Measurements from ENCODE around the gene CPA5. TPM values are rescaled to one million over a fixed set of nuclear protein-coding genes. Genes with fewer than 3 reads are reported as not detected.

CPA5 gene
- total and polyA plus RNA-seq, 3 donors from 2014 or later: 11.5 to 59.4 (median 46.7) TPM

DNA sequence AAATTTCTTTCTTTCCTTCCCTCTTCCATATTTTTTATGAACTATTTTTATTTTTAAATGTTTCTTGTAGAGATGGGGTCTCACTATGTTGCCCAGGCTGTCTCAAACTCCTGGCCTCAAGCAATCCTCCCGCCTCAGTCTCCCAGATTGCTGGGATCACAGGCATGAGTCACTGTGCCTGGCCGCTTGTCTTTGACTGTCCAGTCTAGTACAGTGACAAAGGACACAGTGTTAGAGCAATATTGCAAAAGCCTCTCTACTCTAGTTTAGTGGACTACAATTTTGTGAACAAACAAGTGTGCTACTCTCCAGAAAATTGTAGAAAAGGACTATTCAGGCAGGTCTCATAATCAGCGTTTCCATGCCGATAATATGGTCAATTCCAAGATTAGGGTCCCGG, 40.6 kb upstream of the CPA5 start:
- TF ChIP-seq, protein P1, sequence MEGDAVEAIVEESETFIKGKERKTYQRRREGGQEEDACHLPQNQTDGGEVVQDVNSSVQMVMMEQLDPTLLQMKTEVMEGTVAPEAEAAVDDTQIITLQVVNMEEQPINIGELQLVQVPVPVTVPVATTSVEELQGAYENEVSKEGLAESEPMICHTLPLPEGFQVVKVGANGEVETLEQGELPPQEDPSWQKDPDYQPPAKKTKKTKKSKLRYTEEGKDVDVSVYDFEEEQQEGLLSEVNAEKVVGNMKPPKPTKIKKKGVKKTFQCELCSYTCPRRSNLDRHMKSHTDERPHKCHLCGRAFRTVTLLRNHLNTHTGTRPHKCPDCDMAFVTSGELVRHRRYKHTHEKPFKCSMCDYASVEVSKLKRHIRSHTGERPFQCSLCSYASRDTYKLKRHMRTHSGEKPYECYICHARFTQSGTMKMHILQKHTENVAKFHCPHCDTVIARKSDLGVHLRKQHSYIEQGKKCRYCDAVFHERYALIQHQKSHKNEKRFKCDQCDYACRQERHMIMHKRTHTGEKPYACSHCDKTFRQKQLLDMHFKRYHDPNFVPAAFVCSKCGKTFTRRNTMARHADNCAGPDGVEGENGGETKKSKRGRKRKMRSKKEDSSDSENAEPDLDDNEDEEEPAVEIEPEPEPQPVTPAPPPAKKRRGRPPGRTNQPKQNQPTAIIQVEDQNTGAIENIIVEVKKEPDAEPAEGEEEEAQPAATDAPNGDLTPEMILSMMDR (IDR thresholded peaks at IDR 0.05): no peak
- TF ChIP-seq POLR2A (IDR thresholded peaks at IDR 0.05): no peak
- DNase-seq: no peak
- H3K27ac ChIP-seq: no peak overlapping the region
- no peak overlapping the region for H3K4me3 ChIP-seq
- no peaks in the 10 kb centered on the region for H3K36me3 ChIP-seq (ENCODE audit: low read depth, missing control alignments)
- intact Hi-C loops (cut with DNase I; ENCODE audit: low total_unique reads): no loop called here
- 92 to 98% methylated on average over 5 of the region's 5 CpGs for WGBS, 2 donors
- no peaks in the 10 kb centered on the region for H3K27me3 ChIP-seq
- no peaks in the 10 kb centered on the region for H3K9me3 ChIP-seq
- no peaks in the 10 kb centered on the region for H3K4me1 ChIP-seq

DNA sequence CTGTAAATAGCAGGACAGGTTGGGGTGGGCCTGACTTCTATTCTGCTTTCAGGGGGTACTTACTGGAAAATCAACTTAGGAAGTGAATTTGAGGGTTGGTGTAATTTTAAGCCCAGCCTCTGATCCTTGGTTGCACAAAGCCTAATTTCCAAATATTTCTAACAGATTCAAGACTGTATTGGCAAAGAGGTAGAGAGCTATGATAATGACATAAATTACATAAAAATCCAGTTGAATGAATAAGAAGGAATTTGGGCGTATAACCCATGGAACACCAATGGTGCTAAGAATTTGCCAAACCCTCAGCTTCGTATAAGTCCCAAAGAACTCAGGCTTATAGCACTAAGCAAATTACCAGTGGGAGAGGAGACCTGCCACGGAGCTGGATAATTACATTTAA, 39.7 kb upstream of the CPA5 start:
- 88 to 90% methylated on average over 3 of the region's 3 CpGs for WGBS, 2 donors
- intact Hi-C loops (cut with DNase I; ENCODE audit: low total_unique reads): no loop called here

DNA sequence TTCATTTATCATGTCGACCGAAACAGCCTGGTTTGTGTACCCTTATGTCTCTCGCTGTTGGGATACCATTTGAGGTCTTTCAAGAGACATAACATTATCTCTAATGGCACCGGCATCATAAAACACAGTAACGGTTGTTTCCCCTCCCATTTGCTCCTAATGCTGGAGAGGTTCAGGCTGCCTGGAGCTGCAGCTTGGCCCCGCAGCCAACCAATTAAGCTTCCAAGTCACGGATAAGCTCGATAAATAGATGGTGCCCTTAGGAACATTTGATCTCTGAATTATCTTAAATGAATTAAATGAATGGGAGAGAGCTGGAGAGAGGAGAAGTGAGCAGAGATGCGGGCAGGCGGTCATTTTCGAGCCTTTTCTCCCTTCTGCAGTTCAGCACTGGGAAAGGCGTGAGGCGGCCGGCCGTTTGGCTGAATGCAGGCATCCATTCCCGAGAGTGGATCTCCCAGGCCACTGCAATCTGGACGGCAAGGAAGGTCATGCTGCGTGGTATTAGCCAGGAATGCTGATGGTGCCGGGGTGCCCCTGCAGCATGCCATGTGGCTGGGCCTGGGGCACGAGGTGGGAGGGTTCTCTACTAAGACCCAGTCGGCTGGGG, 39.1 kb upstream of the CPA5 start:
- no peak for DNase-seq
- Histone ChIP-seq H3K36me3 (ENCODE audit: low read depth, missing control alignments) (no peaks in the 10 kb centered on the region), H3K4me3 (no peak overlapping the region), H3K9me3 (no peaks in the 10 kb centered on the region), H3K4me1 (no peaks in the 10 kb centered on the region), H3K27me3 (no peaks in the 10 kb centered on the region), H3K27ac (no peak overlapping the region)
- WGBS, 2 donors: 71 to 76% methylated on average over 21 of the region's 21 CpGs
- intact Hi-C loops (cut with DNase I; ENCODE audit: low total_unique reads): no loop called here
- TF ChIP-seq, protein P1 (IDR thresholded peaks at IDR 0.05): no peak

More for the DNA sequence above, 39.7 kb upstream of the CPA5 start:
- H3K27ac ChIP-seq: no peak overlapping the region
- no peaks in the 10 kb centered on the region for H3K36me3 ChIP-seq (ENCODE audit: low read depth, missing control alignments)
- H3K4me3 ChIP-seq: no peak overlapping the region
- H3K27me3 ChIP-seq: no peaks in the 10 kb centered on the region
- H3K4me1 ChIP-seq: no peaks in the 10 kb centered on the region
- DNase-seq: no peak
- no peaks in the 10 kb centered on the region for H3K9me3 ChIP-seq
- TF ChIP-seq, protein P1 (IDR thresholded peaks at IDR 0.05): no peak
- TF ChIP-seq POLR2A (IDR thresholded peaks at IDR 0.05): no peak

DNA sequence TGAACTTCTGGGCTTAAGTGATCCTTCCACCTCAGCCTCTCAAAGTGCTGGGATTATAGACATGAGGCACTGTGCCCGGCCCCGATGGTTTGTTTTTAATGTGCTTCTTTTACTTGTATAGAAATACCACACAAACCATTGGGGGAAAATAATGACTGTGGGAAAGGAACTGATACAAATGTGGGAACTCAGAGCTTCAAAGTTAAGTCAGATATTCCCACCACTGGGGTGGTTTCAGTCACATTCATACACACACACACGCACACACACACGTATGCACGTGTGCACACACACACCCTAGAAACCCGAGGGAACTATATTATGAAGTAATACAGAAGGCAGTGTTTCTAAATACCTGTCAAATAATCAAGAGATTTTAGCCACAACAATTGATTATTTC, 34.6 kb upstream of the CPA5 start:
- H3K27ac ChIP-seq: no peak overlapping the region
- 83 to 93% methylated on average over 6 of the region's 6 CpGs for WGBS, 2 donors
- H3K4me1 ChIP-seq: no peaks in the 10 kb centered on the region
- DNase-seq: no peak
- no peaks in the 10 kb centered on the region for H3K36me3 ChIP-seq (ENCODE audit: low read depth, missing control alignments)
- TF ChIP-seq, protein P1 (IDR thresholded peaks at IDR 0.05): no peak
- TF ChIP-seq POLR2A (IDR thresholded peaks at IDR 0.05): no peak
- no peak overlapping the region for H3K4me3 ChIP-seq
- no peaks in the 10 kb centered on the region for H3K27me3 ChIP-seq
- H3K9me3 ChIP-seq: no peaks in the 10 kb centered on the region
- intact Hi-C loops (cut with DNase I; ENCODE audit: low total_unique reads): no loop called here

- Histone ChIP-seq H3K4me3 (no peak overlapping the region), H3K9me3 (no peaks in the 10 kb centered on the region), H3K36me3 (ENCODE audit: low read depth, missing control alignments) (no peaks in the 10 kb centered on the region), H3K27me3 (no peaks in the 10 kb centered on the region), H3K27ac (no peak overlapping the region), H3K4me1 (no peaks in the 10 kb centered on the region)
- 71 to 77% methylated on average over 6 of the region's 6 CpGs for WGBS, 2 donors
- DNase-seq: no peak
- TF ChIP-seq, protein P1 (IDR thresholded peaks at IDR 0.05): no peak
- no peak for TF ChIP-seq POLR2A (IDR thresholded peaks at IDR 0.05)
- intact Hi-C loops (cut with DNase I; ENCODE audit: low total_unique reads): no loop called here
Measured at GRCh38 chr7:130314305-130314704, 30.3 kb upstream of the CPA5 start.

All from testis (tissue), 3 donors.